Mesodermal cell (in vitro differentiated cells): ENCODE results near the gene CRTAC1.

Experiments used
- H3K27ac ChIP-seq: 2 replicates; pipeline ENCODE4 v1.7.0; 2013; ENCODE audit warnings: mild to moderate bottlenecking, low read depth, low read length, moderate library complexity; ENCODE audit not compliant: severe bottlenecking
- H3K36me3 ChIP-seq: 2 replicates; pipeline ENCODE4 v1.7.1; 2013; ENCODE audit warnings: mild to moderate bottlenecking, low read length, moderate library complexity; ENCODE audit not compliant: control insufficient read depth, insufficient read depth
- H3K4me1 ChIP-seq: one replicate; pipeline ENCODE4 v1.7.1; 2013; ENCODE audit warnings: mild to moderate bottlenecking, low read length; ENCODE audit not compliant: insufficient read depth, control insufficient read depth, poor library complexity, severe bottlenecking
- H3K4me3 ChIP-seq: 2 replicates; pipeline ENCODE4 v1.7.0; 2013; ENCODE audit warnings: low read length, control low read depth, mild to moderate bottlenecking; ENCODE audit not compliant: insufficient read depth, poor library complexity, severe bottlenecking; ENCODE audit errors: extremely low read depth
- H3K9me3 ChIP-seq: 2 replicates; pipeline ENCODE4 v1.7.1; 2013; ENCODE audit warnings: mild to moderate bottlenecking, low read length, moderate library complexity; ENCODE audit not compliant: control insufficient read depth
- WGBS, 2 experiments: methylation state at CpG; one replicate each; pipeline ENCODE4 v1.1.5; 2013; ENCODE audit warnings: missing lambda C conversion rate in 2 of 2; ENCODE audit not compliant: insufficient coverage in 2 of 2; 5-methylcytosine and 5-hydroxymethylcytosine counted together

CRTAC1 gene

DNA sequence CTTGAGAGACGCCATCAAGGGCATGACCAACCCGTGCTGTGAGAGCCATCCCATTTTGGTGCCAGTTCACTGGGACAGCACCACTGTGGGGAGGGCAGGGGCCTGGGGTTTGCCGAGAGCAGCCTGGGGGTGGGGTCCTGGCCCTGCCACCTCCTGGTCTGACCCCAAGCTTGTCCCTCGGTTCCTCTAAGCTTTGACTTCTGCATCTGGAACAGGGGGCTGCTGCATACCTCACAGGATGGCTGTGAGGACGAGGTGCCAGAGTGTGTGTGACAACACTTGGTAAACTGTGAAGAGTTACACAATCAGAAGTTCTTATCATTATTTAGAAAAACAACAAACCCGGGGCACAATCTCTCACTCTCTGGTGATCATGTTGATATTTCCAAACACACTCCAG is 89.9 kb downstream of the CRTAC1 start:
- Histone ChIP-seq H3K27ac (no peak overlapping the region), H3K4me1 (no peaks in the 10 kb centered on the region), H3K9me3 (no peaks in the 10 kb centered on the region), H3K4me3 (no peak overlapping the region), H3K36me3 (no peaks in the 10 kb centered on the region)
- 69 to 82% methylated on average over 5 to 6 of the region's 6 CpGs for WGBS, 2 experiments

DNA sequence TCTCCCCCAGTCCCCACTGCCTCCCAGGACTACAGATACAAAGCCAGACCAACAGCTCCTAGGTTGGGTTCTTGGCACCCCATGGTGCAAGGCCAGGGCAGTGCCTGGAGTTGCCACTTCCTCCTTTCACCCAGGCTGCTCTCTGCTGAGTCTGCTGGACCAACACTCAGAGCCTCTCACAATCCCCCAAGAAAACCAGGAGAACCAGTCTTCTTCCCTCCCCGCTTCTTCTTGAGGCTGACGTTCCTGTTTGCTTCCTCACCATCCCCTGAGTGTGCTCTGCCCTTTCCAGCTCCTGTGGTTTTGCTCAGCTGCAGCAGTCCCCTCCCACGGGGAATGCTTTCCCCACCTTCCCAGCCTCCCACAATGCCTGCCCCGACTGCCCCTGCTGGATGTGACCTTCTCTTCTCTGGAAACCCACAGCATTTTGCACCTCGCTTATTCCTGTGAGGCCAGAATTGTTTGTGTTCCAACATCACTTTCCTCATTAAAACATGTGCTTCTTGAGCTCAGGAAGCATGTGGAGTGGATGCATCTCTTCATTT is 90.9 kb downstream of the CRTAC1 start:
- 50 to 52% methylated on average over 3 to 4 of the region's 5 CpGs for WGBS, 2 experiments
- Histone ChIP-seq H3K36me3 (no peaks in the 10 kb centered on the region), H3K9me3 (no peaks in the 10 kb centered on the region)

DNA sequence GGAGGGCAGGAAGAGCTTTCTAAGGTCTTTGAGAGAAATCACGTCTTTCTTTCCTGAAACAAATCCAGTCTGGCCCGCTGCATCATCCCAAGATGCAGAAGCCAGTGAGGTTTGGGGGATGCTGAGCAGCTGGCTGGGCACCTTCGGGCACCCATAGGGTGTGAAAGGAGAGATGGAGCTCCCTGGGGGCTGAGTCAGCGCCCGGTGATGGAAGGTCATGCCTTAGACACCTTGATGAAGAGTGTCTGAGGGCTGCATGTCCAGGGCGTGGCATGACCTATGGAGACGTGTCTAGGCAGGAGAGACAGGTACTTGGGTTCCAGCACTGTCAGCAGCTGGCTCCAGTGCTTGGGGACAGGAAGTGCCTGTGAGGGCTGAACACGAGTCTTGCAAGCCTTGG is 92.5 kb downstream of the CRTAC1 start:
- H3K27ac ChIP-seq: no peak overlapping the region
- 89 to 91% methylated on average over 6 to 7 of the region's 8 CpGs for WGBS, 2 experiments
- no peaks in the 10 kb centered on the region for H3K9me3 ChIP-seq
- H3K36me3 ChIP-seq: no peaks in the 10 kb centered on the region
- H3K4me1 ChIP-seq: no peaks in the 10 kb centered on the region
- H3K4me3 ChIP-seq: no peak overlapping the region

More for the DNA sequence above, 90.9 kb downstream of the CRTAC1 start:
- H3K4me1 ChIP-seq: no peaks in the 10 kb centered on the region
- no peak overlapping the region for H3K4me3 ChIP-seq
- no peak overlapping the region for H3K27ac ChIP-seq

DNA sequence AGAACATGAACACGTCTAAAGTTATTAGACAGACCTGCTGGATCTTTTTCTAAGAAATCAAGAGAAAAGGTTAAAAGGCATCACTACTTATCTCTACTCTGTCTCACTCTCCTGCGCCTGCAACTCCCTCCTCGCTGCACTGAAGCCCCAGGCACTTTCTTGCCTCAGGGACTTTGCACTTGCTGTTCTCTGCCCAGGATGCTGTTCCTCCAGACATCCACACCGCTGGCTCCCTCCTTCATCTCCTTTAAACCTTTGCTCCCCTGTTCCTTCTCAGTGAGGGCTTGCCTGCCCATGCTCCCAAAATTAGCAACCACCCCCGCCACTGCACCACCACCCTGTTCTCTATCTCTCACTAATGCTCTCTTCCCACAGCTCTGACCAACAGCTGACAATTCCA is 93.4 kb downstream of the CRTAC1 start:
- no peaks in the 10 kb centered on the region for H3K9me3 ChIP-seq
- H3K27ac ChIP-seq: no peak overlapping the region
- no peaks in the 10 kb centered on the region for H3K4me1 ChIP-seq
- 93 to 94% methylated on average over 4 of the region's 5 CpGs for WGBS, 2 experiments
- no peak overlapping the region for H3K4me3 ChIP-seq
- no peaks in the 10 kb centered on the region for H3K36me3 ChIP-seq

DNA sequence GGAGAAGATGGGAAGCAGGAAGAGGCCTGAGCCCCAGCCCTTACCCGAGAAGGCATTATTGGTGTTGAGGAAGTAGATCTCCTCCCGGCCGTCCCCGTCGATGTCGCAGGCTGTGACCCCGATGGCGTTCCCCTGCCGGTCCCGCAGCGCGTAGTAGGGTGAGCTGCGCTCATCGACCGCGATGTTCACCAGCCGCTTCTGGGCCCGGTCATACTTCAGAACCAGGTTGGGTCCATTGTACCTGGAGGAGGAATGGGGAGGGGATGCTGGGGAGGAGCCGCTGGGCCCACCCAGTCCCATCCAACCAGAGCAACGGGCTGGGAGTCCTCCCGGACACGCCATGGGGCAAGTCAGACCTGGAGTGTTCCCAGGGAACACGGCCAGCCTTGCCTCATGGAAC is 94.3 kb downstream of the CRTAC1 start:
- WGBS, 2 experiments: 82 to 90% methylated on average over 8 to 21 of the region's 23 CpGs
- H3K36me3 ChIP-seq: no peaks in the 10 kb centered on the region

DNA sequence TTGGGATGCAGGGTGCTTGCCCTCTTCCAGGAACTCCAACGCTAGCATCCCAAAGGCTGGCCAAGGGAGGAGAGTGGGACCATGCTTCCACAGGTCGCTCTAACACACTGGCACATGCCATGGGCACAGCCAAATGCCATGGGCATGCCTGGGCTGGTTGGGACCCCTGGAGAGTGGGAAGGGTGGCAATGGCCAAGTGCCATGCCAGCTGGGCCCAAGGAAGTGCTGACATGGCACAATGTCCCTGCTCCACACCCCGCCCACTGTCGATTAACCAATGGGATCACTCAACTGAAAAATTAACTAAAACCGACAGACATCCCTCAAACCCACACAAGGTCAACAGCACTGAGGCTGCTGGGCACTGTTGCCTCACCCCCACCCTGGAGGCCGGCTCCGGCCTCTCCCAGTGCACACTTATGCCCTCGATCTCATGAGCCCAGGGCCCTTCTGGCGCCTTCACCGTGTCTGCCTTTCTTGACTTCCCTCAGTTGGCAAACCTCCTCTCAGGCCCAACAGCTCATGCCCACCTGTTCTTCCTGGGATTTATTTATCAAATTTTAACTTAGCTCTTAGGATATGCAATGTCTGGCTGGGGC is 97.4 kb downstream of the CRTAC1 start:
- Histone ChIP-seq H3K4me1 (no peaks in the 10 kb centered on the region), H3K36me3 (no peaks in the 10 kb centered on the region), H3K27ac (no peak overlapping the region), H3K4me3 (no peak overlapping the region), H3K9me3 (no peaks in the 10 kb centered on the region)
- 87% methylated on average over 8 to 9 of the region's 10 CpGs for WGBS, 2 experiments

More for the DNA sequence above, 94.3 kb downstream of the CRTAC1 start:
- no peak overlapping the region for H3K4me3 ChIP-seq
- no peak overlapping the region for H3K27ac ChIP-seq
- H3K4me1 ChIP-seq: no peaks in the 10 kb centered on the region
- no peaks in the 10 kb centered on the region for H3K9me3 ChIP-seq

DNA sequence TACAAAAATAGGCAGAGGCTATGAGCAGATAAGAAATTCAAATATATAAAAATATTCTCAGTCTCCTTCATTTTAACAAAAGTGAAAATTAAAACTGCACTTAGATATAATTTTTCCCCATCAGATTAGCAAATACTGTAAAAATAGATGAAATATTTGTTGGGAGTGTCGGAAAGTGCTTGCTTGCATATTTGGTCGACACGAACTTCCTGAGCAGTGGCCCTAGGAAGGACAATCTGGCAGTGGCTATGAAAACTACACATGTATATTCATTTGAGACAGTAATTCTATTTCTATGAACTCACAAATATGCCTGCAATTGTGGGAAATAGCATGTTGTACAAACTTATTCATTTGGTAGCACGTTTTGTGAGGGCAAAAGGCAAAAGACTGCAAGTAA is 99.4 kb downstream of the CRTAC1 start:
- H3K36me3 ChIP-seq: no peaks in the 10 kb centered on the region
- H3K4me3 ChIP-seq: no peak overlapping the region
- H3K27ac ChIP-seq: no peak overlapping the region
- WGBS, 2 experiments: 72% methylated on average over 2 of the region's 4 CpGs; no CpG with 5 or more reads in 1 of the 2 experiments
- H3K4me1 ChIP-seq: no peaks in the 10 kb centered on the region
- no peaks in the 10 kb centered on the region for H3K9me3 ChIP-seq

DNA sequence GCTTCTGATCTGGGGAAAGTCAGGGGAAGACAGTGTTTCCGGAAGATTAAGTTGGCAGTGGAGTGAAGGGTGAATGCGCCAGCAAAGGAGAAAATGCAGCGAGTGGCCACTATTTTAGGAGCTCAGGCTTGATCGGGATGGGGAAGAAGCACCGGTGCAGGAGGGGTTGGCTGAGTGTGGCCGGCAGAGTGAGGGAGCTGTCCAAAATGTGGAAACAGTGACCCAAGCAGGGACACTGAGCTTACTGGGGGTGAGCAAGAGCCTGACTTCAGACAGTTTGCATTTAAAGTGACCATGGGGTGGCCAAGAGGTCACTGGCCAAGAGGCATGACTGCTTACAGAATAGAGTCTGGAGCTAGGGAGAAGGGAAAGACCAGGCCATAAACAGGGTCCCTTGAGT is 101.5 kb downstream of the CRTAC1 start:
- 63 to 83% methylated on average over 5 to 6 of the region's 6 CpGs for WGBS, 2 experiments

DNA sequence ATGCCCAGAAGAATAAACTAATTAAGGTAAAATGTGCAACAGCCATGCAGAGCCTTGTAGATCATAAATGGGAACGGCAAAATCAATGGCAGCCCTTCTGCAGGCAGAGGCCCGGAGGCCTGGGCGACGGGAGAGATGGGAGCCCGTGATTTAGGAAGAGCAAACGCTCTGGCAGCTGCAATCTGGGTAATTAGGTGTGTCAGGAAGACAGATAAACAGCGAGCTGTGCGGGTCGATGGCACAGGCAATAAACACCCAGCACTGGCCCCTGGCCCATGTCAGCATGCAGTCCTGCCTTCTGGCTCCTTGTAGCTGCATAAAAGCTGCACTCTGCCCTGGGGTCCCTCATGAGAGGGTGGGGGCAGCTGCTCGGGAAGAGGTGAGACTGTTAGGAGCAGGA is 102.8 kb downstream of the CRTAC1 start:
- Histone ChIP-seq H3K4me3 (no peak overlapping the region), H3K4me1 (no peaks in the 10 kb centered on the region), H3K36me3 (no peaks in the 10 kb centered on the region), H3K9me3 (no peaks in the 10 kb centered on the region), H3K27ac (no peak overlapping the region)
- 81 to 87% methylated on average over 10 of the region's 10 CpGs for WGBS, 2 experiments

More for the DNA sequence above, 101.5 kb downstream of the CRTAC1 start:
- Histone ChIP-seq H3K36me3 (no peaks in the 10 kb centered on the region), H3K27ac (no peak overlapping the region), H3K9me3 (no peaks in the 10 kb centered on the region), H3K4me1 (no peaks in the 10 kb centered on the region), H3K4me3 (no peak overlapping the region)

DNA sequence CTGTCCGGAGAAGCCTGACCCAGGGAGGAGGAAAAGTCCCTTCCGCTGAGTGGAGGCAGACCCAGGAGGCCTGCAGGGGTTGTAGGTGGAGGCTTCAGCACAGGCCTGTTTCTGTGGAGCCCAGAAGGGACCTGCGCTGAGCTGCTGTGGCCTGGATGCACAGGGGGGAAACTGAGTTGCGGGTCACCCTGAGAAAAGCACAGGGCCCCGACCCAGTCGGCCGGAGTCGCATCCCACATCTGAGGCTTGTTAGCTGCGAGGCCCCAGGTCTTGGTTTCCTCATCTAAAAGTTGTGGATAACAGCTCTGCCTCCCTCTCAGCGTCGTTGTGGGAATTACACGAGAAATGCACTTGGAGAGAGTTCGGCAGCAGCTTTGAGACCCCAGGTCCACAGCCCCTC is 104.4 kb downstream of the CRTAC1 start:
- Histone ChIP-seq H3K36me3 (no peaks in the 10 kb centered on the region), H3K27ac (no peak overlapping the region), H3K4me3 (no peak overlapping the region), H3K9me3 (no peaks in the 10 kb centered on the region), H3K4me1 (no peaks in the 10 kb centered on the region)
- WGBS, 2 experiments: 90 to 91% methylated on average over 8 to 12 of the region's 13 CpGs

DNA sequence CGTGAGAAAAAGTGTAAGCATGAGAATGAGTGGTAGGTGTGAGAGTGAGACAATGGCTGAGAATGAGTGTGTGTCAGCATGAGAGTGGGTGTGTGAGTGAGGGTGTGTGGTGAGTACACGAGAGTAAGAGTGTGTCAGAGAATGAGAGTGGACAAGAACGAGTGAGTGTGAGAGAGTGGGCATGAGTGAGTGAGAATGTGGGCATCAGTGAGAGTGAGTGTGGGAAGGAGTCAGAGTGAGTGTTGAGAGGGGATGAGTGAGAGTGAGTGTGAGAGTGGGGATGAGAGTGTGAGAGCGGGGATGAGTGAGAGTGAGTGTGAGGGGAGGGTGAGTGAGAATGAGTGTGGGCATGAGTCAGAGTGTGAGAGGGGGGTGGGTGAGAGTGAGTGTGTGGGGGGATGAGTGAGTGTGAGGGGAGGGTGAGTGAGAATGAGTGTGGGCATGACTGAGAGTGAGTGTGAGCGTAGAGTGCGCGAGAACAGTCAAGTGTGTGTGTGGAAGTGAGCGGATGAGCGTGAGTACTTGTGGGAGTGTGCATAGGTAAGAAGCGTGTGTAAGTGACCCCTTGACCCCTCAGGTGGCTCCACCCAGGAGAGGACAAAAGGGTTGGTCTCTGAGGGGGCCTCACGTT is 105.0 kb downstream of the CRTAC1 start:
- H3K4me3 ChIP-seq: no peak overlapping the region
- no peaks in the 10 kb centered on the region for H3K36me3 ChIP-seq
- no peaks in the 10 kb centered on the region for H3K9me3 ChIP-seq
- no peak overlapping the region for H3K27ac ChIP-seq
- H3K4me1 ChIP-seq: no peaks in the 10 kb centered on the region
- 86 to 90% methylated on average over 8 to 11 of the region's 11 CpGs for WGBS, 2 experiments
